Endothelial cell of umbilical vein (primary cell): Measurements from ENCODE around the gene CPED1. TPM values are rescaled to one million over a fixed set of nuclear protein-coding genes. Genes with fewer than 3 reads are reported as not detected.
A peak's percentile ranks its signal among the peaks of the same experiment; 100 is the strongest.

Experiments used
- BruUV-seq: library from RNA; stranded (reverse); fragments of 400-500 nt; replicated peaks from 2 replicates; lab custom pipeline; 2021; lab: Mats Ljungman, UMichigan
- CTCF ChIA-PET: fragments of 300-600, 350-600 bp; sonication (Branson Sonifier 250); formaldehyde crosslinking; loops from one replicate; lab custom pipeline; 2021; ENCODE audit warnings: antibody characterized with exemption, inconsistent platforms; lab: Charles Lee
- POLR2A ChIA-PET: fragments of 300-600, 350-600 bp; sonication (Branson Sonifier 250); formaldehyde crosslinking; loops from one replicate; lab custom pipeline; 2021; ENCODE audit warnings: antibody characterized with exemption, inconsistent platforms; lab: Charles Lee
- DNase-seq: peaks from one replicate; pipeline ENCODE4 v3.0.0-alpha.2; 2011; ENCODE audit warnings: low read depth, low spot score
- FAIRE-seq: peaks from 2 replicates; lab custom pipeline; 2011; peaks lifted over from hg19 to GRCh38; lab: Jason Lieb, UNC
- H2AFZ ChIP-seq: 2 replicates; pipeline ENCODE4 v1.6.0; 2012; ENCODE audit warnings: low read depth, low read length, control low read depth, inconsistent platforms
- H3K27ac ChIP-seq: 2 replicates; pipeline ENCODE4 v1.5.1; 2011; ENCODE audit warnings: low read depth, mild to moderate bottlenecking, control low read depth, low read length, moderate library complexity; ENCODE audit not compliant: insufficient read depth
- H3K27me3 ChIP-seq, 2 experiments: 2 replicates each; pipeline versions ENCODE4 v1.6.0 to v1.6.1; 2011; ENCODE audit warnings: low read length in 2 of 2, mixed read lengths in 1 of 2; ENCODE audit not compliant: control insufficient read depth in 2 of 2, insufficient read depth in 2 of 2
- H3K36me3 ChIP-seq, 2 experiments: 2 replicates in 1 of 2; 3 replicates in 1 of 2; pipeline ENCODE4 v1.5.1; 2011; ENCODE audit warnings: low read length in 2 of 2, mild to moderate bottlenecking in 1 of 2, moderate library complexity in 1 of 2; ENCODE audit not compliant: control insufficient read depth in 2 of 2, insufficient read depth in 2 of 2; ENCODE audit errors: extremely low read depth in 1 of 2
- H3K4me1 ChIP-seq: 3 replicates; pipeline ENCODE4 v1.5.1; 2011; ENCODE audit warnings: mild to moderate bottlenecking, low read length; ENCODE audit not compliant: control insufficient read depth, insufficient read depth; ENCODE audit errors: extremely low read depth
- H3K4me2 ChIP-seq: 2 replicates; pipeline ENCODE4 v1.6.1; 2011; ENCODE audit warnings: low read length, control low read depth, mixed read lengths; ENCODE audit not compliant: insufficient read depth
- H3K4me3 ChIP-seq, 3 experiments: fragments of 200-600 bp in 1 of 3; sonication (generic), shearing (Covaris generic) in 1 of 3; replicated peaks in 1 of 3; 2 replicates each; pipeline ENCODE4 v1.5.1; 2011 to 2016; ENCODE audit warnings: control low read depth in 3 of 3, low read length in 3 of 3, mild to moderate bottlenecking in 2 of 3, inconsistent platforms in 1 of 3, low read depth in 1 of 3, moderate library complexity in 1 of 3; ENCODE audit not compliant: insufficient read depth in 1 of 3
- H3K79me2 ChIP-seq: 2 replicates; pipeline ENCODE4 v1.6.0; 2012; ENCODE audit warnings: low read length, inconsistent platforms; ENCODE audit not compliant: control insufficient read depth, insufficient read depth
- H3K9ac ChIP-seq: replicated peaks from 2 replicates; pipeline ENCODE3; 2011; ENCODE audit warnings: low read length, control low read depth; ENCODE audit not compliant: insufficient read depth; ENCODE audit errors: extremely low read depth
- H3K9me1 ChIP-seq: replicated peaks from 3 replicates; pipeline ENCODE4 v1.6.0; 2011; ENCODE audit warnings: mild to moderate bottlenecking, low read length; ENCODE audit not compliant: control insufficient read depth, insufficient read depth; ENCODE audit errors: extremely low read depth
- H3K9me3 ChIP-seq: replicated peaks from 2 replicates; pipeline ENCODE4 v1.5.1; 2012; ENCODE audit warnings: low read length, inconsistent platforms; ENCODE audit not compliant: control insufficient read depth, insufficient read depth
- H4K20me1 ChIP-seq: replicated peaks from 2 replicates; pipeline ENCODE3; 2011; ENCODE audit warnings: mild to moderate bottlenecking, low read length; ENCODE audit not compliant: control insufficient read depth, insufficient read depth; ENCODE audit errors: extremely low read depth
- EZH2 ChIP-seq: IDR thresholded peaks from 2 replicates; pipeline ENCODE4 v1.6.1; 2012; ENCODE audit warnings: borderline replicate concordance, low read depth, mild to moderate bottlenecking, moderate library complexity, low read length, inconsistent platforms; ENCODE audit not compliant: severe bottlenecking
- FOS ChIP-seq: IDR thresholded peaks from 2 replicates; pipeline ENCODE4 v1.6.1; 2011; ENCODE audit warnings: mild to moderate bottlenecking, low read length, moderate library complexity, borderline replicate concordance; ENCODE audit not compliant: insufficient read depth
- GATA2 ChIP-seq: IDR thresholded peaks from 2 replicates; pipeline ENCODE4 v1.7.0; 2011; ENCODE audit warnings: low read depth, mild to moderate bottlenecking, moderate library complexity, mixed read lengths, low read length; ENCODE audit not compliant: insufficient read length, insufficient read depth
- JUN ChIP-seq: IDR thresholded peaks from 2 replicates; pipeline ENCODE4 v1.6.1; 2011; ENCODE audit warnings: borderline replicate concordance, low read depth; ENCODE audit not compliant: insufficient read length, insufficient read depth
- MYC ChIP-seq: IDR thresholded peaks from one replicate; pipeline ENCODE4 v1.6.1; 2011; ENCODE audit warnings: mild to moderate bottlenecking, low read depth, low read length
- POLR2A ChIP-seq: IDR thresholded peaks from 2 replicates; pipeline ENCODE4 v1.6.1; 2012; ENCODE audit warnings: low read depth, mild to moderate bottlenecking, control low read depth, low read length
- POLR2AphosphoS5 ChIP-seq: IDR thresholded peaks from 2 replicates; pipeline ENCODE4 v1.6.1; 2012; ENCODE audit warnings: low read depth, mild to moderate bottlenecking, control low read depth, low read length, moderate library complexity; ENCODE audit not compliant: insufficient read depth
- dilution Hi-C: fragments of 300-500 bp; cut with MboI; formaldehyde crosslinking; loops from one replicate; pipeline ENCODE4 v1.15.0; 2019; ENCODE audit warnings: low sequenced_read_pairs; ENCODE audit not compliant: extremely low pct_ligation_motif_present
- intact Hi-C: fragments of 100-400 bp; cut with micrococcal nuclease; formaldehyde crosslinking; loops from one replicate; pipeline ENCODE4 v1.10.0; 2022
- polyA plus RNA-seq, 4 experiments: library from polyadenylated mRNA; depleted of rRNA in 3 of 4; stranded (reverse) in 3 of 4; unstranded in 1 of 4; fragments of >200 nt; gene quantifications; 2 replicates each; pipeline versions ENCODE4 v1.2.1 to v1.2.3, GENCODE V29; 2011 to 2012; ENCODE audit warnings: missing spikeins in 1 of 4
- total RNA-seq: library from RNA; stranded (reverse); gene quantifications from 2 replicates; pipeline ENCODE4 v1.2.3, GENCODE V29; 2021
- TF ChIP-seq, protein P1 (sequence below): IDR thresholded peaks from 2 replicates; pipeline ENCODE4 v1.6.1; 2011; ENCODE audit not compliant: insufficient read depth, insufficient read length
- TF ChIP-seq, protein P2 (sequence below), 2 donors: IDR thresholded peaks; 1 replicate in 1 of 2; 2 replicates in 1 of 2; pipeline ENCODE4 v1.5.1; 2011; ENCODE audit warnings: low read length in 2 of 2, mild to moderate bottlenecking in 2 of 2, moderate library complexity in 2 of 2, control low read depth in 1 of 2, inconsistent platforms in 1 of 2, low read depth in 1 of 2; ENCODE audit not compliant: insufficient read depth in 1 of 2; ENCODE audit errors: extremely low read depth in 1 of 2

CPED1 gene
- total and polyA plus RNA-seq, 2 donors (not counting 3 experiments of a cell fraction or from before 2014, with no cell fraction given) = 0.22 to 3.0 TPM

DNA sequence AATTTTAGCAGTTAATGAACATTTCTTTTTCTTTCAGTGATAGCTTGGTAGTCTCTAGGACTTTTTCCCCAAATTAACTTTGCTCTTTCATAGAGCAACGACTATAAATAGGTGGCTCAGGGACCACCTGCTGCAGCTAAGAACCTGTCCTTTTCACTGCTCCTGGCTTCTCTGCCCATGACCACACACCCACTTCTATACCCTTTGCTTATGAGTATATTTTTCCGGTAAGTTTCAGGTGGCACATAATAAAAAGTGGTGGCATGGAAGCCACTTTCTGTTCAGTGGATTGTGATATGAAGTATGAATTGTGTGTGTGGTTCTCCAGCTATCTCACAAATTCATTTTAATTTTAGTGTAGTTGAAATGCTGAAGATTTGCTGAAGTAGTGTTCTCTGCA is 36.7 kb upstream of the CPED1 start:
- Histone ChIP-seq H3K4me1 (peaks cover 18% of the 10 kb centered on the region), H3K9ac (no peak overlapping the region), H3K9me1 (no peaks in the 10 kb centered on the region), H3K4me2 (peak overlapping the region; percentile 95), H4K20me1 (no peaks in the 10 kb centered on the region), H3K4me3 (peak overlapping the region in 1 of 3 experiments; percentile 96), H3K36me3 (peaks cover 0 to 7% of the 10 kb centered on the region in 2 experiments), H3K79me2 (peaks cover 14% of the 10 kb centered on the region), H3K9me3 (no peaks in the 10 kb centered on the region), H3K27me3 (no peaks in the 10 kb centered on the region), H2AFZ (no peak overlapping the region), H3K27ac (no peak overlapping the region)
- ChIA-PET CTCF (interaction anchor here (0.8 to 2.4 kb wide), 5 partner anchors 9 to 157 kb away, joined by 3 to 9 read pairs (median 6); no protein-coding TSS in a partner anchor), POLR2A (no interaction called here)
- intact Hi-C loops = loop anchor here (1.0 to 10.0 kb wide), 4 partner anchors 21 to 593 kb away; no protein-coding TSS in a partner anchor
- no peak for DNase-seq
- TF ChIP-seq FOS (no peak), GATA2 (no peak), JUN (no peak), POLR2A (no peak), POLR2AphosphoS5 (no peak), MYC (no peak), EZH2 (no peak)
- TF ChIP-seq, protein P1, sequence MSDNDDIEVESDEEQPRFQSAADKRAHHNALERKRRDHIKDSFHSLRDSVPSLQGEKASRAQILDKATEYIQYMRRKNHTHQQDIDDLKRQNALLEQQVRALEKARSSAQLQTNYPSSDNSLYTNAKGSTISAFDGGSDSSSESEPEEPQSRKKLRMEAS = no peak
- TF ChIP-seq, protein P2, sequence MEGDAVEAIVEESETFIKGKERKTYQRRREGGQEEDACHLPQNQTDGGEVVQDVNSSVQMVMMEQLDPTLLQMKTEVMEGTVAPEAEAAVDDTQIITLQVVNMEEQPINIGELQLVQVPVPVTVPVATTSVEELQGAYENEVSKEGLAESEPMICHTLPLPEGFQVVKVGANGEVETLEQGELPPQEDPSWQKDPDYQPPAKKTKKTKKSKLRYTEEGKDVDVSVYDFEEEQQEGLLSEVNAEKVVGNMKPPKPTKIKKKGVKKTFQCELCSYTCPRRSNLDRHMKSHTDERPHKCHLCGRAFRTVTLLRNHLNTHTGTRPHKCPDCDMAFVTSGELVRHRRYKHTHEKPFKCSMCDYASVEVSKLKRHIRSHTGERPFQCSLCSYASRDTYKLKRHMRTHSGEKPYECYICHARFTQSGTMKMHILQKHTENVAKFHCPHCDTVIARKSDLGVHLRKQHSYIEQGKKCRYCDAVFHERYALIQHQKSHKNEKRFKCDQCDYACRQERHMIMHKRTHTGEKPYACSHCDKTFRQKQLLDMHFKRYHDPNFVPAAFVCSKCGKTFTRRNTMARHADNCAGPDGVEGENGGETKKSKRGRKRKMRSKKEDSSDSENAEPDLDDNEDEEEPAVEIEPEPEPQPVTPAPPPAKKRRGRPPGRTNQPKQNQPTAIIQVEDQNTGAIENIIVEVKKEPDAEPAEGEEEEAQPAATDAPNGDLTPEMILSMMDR (IDR thresholded peaks at IDR 0.05; ENCODE audit: extremely low read depth in 1 of 2, insufficient read depth in 1 of 2, low read depth in 1 of 2, low read length in 2 of 2) = no peak
- BruUV-seq = no TSS peak
- dilution Hi-C loops = no loop called here
- no peak for FAIRE-seq
